M059J (cell line): ENCODE data around the gene KDM4C. TPM values are rescaled to one million over a fixed set of nuclear protein-coding genes. Genes with fewer than 3 reads are reported as not detected.
"Not testable (repeated sequence)": the region's sequence is repeated elsewhere in the genome, so short reads cannot be mapped to it uniquely, and the experiment has no call there.

Experiments
- DNase-seq: peaks from one replicate; pipeline ENCODE4 v3.0.0-alpha.2; 2012; ENCODE audit warnings: low read depth
- total RNA-seq: library from RNA; depleted of rRNA; stranded (reverse); fragments of >200 nt; shearing (Covaris generic); gene quantifications from 2 replicates; pipeline ENCODE4 v1.2.3, GENCODE V29; 2014; rRNA removed

Gene KDM4C
- total RNA-seq: 17.7 and 17.8 TPM in 2 replicates

GRCh38 chr9:6757456-6758247, at the start of gene KDM4C:
Gene KDM4C (plus strand): TSS chr9:6757973. CDS start chr9:6792989, 35,016 bp downstream.
- peak; percentile 95 for DNase-seq

DNA sequence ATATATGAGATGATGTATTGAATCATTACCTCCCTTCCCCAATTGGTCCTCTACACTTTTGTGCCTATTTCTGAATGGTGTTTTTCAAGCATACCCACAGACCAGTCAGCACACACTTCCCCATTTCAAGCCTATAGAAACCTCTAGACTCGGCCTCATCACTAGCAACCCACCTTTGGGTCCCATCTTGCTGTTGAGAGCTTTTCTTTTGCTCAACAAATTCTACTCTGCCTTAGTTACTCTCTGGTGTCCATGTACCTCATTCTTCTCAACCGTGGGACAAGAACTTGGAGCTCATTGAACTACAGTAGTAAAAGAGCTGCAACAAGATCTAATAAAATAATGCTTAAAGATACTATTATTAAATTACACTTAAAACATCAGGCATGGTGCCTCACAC, 49.0 kb upstream of the KDM4C start:
- peak; percentile 26 for DNase-seq

DNA sequence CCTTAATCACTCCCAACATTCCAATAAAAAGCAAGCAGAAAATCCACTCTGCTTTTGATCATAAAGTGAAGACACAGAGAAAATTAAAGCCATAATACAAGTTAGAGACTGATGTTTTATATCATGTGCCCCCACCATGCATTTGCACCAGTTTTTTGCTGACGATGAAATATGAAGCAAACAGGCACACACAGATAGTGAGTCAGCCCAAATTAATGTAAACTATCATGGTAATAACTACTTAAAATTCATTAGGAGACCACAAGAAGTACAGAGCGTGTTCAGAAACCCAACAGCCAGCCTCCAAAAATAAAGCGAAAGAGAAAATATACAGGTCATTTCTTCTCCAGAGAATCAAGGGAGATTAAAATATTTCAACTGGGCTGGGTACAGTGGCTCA, 46.4 kb upstream of the KDM4C start:
- peak; percentile 87 for DNase-seq

DNA sequence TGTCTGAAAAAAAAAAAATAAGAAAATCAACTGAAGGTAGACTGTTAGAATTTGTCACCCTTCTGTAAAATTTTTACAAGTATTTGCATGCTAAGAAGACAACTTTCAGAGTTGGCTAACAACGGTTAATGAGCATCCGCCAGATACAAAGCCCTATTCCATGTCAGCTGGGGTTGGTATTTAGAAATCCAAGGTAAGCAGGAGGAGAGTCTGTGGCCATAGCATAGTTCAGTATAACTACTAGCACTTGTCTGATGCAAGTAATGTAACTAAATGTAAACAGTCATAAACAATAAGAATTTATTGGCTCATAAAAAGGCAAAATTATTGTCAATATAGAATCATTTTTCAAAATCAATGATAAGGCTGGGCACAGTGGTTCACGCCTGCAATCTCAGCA, 45.7 kb upstream of the KDM4C start:
- DNase-seq: no peak

DNA sequence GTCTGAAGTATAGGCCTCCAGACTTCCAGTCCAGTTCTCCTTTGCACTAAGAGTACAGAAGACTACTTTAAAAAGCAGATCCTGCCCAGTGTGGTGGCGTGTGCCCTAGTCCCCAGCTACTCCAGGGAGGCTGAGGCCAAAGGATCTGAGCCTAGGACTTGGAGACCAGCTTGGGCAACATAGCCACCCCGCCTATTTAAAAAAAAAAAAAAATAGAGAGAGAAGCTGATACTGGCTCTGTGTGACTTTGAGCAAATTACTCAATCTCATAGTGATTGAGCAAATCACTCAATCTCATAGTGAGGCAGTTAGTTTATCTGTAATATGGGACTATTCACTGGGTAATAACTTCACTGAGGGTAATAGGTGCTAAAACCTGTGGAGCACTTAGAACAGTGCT, 43.6 kb upstream of the KDM4C start:
- DNase-seq: no peak

DNA sequence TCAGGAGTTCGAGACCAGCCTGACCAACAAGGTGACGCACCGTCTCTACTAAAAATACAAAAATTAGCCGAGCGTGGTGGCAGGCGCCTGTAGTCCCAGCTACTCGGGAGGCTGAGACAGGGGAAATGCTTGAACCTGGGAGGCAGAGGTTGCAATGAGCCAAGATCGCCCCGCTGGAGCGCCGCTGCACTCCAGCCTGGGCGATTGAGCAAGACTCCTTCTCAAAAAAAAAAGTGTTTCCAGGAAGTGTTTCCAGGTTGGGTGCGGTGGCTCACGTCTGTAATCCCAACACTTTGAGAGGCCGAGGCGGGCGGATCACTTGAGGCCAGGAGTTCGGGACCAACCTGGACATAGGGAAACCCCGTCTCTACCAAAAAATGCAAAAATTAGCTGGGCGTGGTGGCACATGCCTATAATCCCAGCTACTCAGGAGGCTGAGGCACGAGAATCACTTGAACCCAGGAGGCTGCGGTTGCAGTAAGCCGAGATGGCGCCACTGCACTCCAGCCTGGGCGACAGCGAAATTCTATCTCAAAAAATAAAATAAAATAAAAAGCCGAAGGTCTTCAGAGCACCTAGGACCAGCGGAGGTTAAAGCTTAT, 42.5 kb upstream of the KDM4C start:
- not testable (repeated sequence) for DNase-seq

DNA sequence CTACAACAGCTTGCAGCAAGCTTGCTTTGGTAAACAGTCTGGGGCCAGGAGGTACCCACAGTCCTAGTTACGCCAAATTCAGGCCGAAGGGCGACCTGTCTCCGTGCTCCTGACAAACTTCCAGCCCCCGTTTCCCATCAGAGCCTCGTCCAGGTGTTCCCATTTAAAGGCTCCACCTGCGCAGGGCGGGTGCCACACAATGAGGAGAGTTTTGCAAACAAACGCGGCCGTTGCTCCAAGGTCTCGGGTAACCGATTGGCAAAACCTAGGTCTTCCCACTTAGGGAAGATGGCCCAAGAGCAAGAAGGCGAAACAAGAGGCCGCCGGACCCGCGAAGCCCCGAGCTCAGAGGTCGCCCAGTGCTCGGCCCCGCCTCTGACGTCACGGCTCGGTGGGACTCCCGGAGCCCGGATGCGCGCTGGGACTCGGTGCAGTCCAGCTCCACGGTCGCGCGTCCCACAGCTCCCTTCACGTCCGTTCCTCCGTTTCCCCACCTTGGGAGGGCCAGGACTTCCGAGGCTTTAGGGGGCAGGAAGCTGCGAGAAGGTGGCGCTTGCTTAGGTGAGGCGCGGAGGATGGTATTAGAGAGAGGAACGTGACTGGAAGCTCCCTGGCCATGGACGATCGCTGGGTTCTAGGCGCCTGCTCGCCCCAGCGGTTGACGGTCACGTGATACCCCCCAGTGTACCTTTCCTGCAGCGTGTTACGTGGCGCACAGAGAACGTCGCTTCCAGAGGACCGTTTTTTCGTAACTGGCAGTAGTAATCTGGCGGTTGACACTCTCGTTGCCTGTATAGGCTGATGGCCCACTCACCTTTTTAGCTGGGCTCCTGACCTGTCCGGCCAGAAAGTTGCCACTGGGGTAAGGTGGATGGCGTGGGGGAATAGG, 41.8 kb upstream of the KDM4C start:
- no peak for DNase-seq

DNA sequence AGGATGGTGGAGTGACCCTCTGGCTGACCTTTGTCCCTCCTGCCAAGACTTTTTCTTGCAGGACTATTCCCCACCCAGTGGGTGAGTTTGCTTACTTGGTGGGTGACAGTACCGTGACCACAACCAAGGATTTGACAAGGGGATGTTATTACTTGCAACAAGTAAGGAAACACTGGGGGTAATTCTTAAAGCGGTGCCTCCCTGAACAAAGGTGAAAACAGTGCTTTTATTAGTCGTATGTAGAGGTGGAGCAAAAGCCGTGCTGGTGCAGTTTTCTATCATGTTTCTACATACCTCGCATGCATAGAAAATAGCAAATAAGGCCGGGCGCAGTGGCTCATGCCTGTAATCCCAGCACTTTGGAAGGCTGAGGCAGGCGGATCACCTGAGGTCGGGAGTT, 41.0 kb upstream of the KDM4C start:
- no peak for DNase-seq

DNA sequence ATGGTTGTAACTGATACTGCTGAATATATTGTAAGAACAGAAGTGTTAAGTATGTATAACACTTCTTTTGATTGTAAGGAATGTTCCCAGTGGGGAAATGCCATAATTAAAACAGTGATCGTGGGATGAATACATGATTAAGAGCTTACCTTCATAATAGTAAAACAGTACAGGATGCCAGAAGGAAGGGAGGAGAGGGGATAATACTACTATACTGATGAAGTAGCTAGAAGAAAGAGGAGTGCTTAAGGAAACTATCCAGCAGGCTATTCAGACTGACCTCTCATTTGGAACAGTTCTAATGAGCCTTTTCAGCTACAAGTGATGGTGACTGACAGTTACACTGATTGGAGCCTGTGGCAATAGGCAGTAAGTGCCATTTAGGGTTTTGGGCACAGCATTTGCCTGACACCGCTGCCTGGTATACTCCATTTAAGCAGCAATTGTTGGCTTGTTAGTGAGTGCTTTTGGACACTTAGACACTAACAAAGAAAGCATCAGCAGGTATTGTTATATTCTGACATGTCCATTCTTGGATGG, 33.8 kb upstream of the KDM4C start:
- no peak for DNase-seq

DNA sequence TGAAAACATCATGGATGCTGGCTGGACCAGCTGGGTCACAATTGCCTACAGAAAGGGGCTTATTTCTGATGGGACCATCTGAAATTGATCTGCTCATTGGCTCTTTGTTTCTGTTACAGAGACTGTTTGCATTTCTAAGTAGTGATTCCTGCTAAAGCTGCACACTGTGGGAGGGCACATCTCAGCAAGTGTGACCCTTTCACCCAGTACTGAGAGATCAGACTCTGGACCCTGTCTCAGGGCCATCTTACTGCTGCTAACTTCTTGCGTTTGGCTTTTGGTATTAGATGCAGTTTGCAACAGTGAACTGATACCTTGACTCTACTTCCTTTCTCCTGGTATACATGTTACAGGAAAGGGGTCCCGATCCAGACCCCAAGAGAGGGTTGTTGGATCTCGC, 24.5 kb upstream of the KDM4C start:
- DNase-seq: no peak

GRCh38 chr9:6733831-6734230, 23.9 kb upstream of the KDM4C start:
- no peak for DNase-seq

DNA sequence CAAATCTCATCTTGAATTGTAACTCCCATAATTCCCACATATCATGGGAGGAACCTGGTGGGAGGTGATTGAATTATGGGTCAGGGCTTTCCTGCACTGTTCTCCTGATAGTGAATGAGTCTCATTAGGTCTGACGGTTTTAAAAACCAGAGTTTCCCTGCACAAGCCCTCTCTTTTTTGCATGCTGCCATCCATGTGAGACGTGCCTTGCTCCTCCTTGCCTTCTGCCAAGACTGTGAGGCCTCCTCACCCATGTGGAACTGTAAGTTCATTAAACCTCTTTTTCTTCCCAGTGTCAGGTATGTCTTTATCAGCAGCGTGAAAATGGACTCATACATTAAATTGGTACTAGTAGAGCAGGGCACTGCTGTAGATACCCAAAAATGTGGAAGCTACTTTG, 22.4 kb upstream of the KDM4C start:
- DNase-seq: no peak

DNA sequence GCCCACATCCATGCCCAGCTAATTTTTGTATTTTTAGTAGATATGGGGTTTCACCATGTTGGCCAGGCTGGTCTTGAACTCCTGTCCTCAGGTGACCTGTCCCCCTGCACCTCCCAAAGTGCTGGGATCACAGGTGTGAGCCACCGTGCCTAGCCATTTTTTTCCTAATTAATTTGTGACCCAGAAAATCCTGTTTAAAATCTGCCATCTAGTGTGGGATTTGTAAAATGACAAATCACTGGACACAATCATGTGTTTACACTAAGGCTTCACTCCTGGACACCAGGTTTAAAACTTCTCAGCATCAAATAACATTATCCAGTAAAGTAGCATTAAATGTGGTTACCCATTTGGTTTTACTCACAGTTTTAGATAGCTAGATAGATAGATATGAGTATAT, 18.6 kb upstream of the KDM4C start:
- peak; percentile 52 for DNase-seq

- DNase-seq: not testable (repeated sequence)
These were observed 8.9 kb upstream of the KDM4C start for GRCh38 chr9:6748861-6749260.

DNA sequence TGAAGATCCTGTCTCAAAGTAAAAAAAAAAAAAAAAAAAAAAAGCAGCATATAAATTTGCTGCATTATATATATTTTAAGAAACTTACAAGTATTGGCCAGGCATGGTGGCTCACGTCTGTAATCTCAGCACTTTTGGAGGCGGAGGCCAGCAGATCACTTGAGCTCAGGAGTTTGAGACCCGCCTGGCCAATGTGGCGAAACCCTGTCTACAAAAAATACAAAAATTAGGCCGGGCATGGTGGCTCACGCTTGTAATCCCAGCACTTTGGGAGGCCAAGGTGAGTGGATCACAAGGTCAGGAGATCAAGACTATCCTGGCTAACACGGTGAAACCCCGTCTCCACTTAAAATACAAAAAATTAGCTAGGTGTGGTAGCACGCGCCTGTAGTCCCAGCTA, 2.9 kb upstream of the KDM4C start:
- not testable (repeated sequence) for DNase-seq

GRCh38 chr9:6757132-6757455, 679 bp upstream of the KDM4C start:
- peak; percentile 85 for DNase-seq

DNA sequence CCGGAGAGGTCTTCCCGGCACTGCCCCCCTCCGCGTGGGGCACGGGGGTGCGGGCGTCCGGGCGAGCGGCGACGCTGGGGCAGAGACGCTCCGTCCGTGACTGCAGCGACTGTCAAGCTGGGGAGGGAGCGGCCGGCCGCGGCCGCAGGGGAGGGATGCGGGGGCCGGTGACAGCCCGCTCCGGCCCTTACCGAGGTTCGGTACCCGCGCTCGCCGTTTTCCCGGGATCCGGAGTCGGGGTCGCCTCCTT, 400 bp downstream of the KDM4C start:
- DNase-seq: no peak

- no peak for DNase-seq
These were observed 868 bp downstream of the KDM4C start for GRCh38 chr9:6758498-6759184.

GRCh38 chr9:6759185-6759977, 1.6 kb downstream of the KDM4C start:
- peak; percentile 94 for DNase-seq

GRCh38 chr9:6761306-6761705, 3.5 kb downstream of the KDM4C start:
- DNase-seq: no peak

GRCh38 chr9:6763244-6763643, 5.5 kb downstream of the KDM4C start:
- no peak for DNase-seq
